ENCODE data around the gene AK9.

The AK9 gene

DNA sequence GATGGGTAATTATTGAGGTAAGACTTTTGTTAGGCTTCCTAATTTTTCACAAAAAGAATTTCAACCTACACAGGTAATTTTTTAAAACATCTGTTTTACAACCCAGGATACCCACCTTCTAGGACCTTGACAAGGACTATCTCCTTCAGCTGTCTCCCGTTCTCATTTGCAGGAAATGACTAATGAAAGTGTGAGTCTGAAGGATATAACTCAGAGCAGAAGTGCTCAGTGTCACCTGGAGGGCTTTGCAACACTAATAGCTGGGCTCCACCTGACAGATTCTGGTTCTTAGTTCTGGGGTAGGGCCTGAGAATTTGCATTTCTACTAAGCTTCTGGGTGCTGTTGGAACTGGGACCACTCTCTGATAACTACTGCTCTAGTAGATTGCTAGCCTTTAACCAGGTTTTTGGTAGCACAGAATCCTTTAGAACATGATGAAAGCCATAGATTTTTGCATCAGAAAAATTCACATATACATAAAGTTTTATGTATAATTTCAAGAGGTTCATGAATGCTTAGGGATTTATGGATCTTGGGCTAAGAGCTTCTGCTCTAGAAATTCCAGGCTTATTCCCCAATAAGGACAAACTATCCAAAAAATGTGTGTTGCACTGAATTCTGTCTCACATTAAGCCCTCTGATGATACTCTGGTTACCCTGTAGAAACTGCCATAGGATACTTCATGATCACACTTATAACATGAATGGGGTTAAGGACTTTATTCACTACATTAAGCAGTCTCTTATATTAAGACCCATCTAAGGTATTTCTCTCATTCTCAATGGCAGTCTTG, 30.3 kb downstream of the AK9 start:
- no peaks in the 10 kb centered on the region for H3K36me3 ChIP-seq (ENCODE audit: insufficient read depth, low read length)
- no peaks in the 10 kb centered on the region for H3K9me3 ChIP-seq (ENCODE audit: low read length)
- no peak overlapping the region for H3K9ac ChIP-seq (ENCODE audit: low read length)
- no peak overlapping the region for H2AFZ ChIP-seq (ENCODE audit: low read length)
- H3K4me1 ChIP-seq (ENCODE audit: insufficient read depth, low read length, severe bottlenecking), result no peaks in the 10 kb centered on the region
- TF ChIP-seq EZH2 (IDR thresholded peaks at IDR 0.05; ENCODE audit: borderline replicate concordance, low read length), result no peak
- TF ChIP-seq, protein P1, sequence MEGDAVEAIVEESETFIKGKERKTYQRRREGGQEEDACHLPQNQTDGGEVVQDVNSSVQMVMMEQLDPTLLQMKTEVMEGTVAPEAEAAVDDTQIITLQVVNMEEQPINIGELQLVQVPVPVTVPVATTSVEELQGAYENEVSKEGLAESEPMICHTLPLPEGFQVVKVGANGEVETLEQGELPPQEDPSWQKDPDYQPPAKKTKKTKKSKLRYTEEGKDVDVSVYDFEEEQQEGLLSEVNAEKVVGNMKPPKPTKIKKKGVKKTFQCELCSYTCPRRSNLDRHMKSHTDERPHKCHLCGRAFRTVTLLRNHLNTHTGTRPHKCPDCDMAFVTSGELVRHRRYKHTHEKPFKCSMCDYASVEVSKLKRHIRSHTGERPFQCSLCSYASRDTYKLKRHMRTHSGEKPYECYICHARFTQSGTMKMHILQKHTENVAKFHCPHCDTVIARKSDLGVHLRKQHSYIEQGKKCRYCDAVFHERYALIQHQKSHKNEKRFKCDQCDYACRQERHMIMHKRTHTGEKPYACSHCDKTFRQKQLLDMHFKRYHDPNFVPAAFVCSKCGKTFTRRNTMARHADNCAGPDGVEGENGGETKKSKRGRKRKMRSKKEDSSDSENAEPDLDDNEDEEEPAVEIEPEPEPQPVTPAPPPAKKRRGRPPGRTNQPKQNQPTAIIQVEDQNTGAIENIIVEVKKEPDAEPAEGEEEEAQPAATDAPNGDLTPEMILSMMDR (IDR thresholded peaks at IDR 0.05; ENCODE audit: low read length), result no peak
- no peaks in the 10 kb centered on the region for H3K27me3 ChIP-seq (ENCODE audit: insufficient read depth, low read length)
- H3F3A ChIP-seq (ENCODE audit: insufficient read depth, low read length), result no peaks in the 10 kb centered on the region
- H3K79me2 ChIP-seq (ENCODE audit: insufficient read depth, low read length), result no peaks in the 10 kb centered on the region
- no peak overlapping the region for H3K4me3 ChIP-seq (ENCODE audit: low read depth, low read length, poor library complexity, severe bottlenecking)
- H3K27ac ChIP-seq (ENCODE audit: low read depth, low read length, poor library complexity, severe bottlenecking), result no peak overlapping the region
- H3K9me2 ChIP-seq (ENCODE audit: low read depth, low read length), result no peaks in the 10 kb centered on the region
- no peak overlapping the region for H3K4me2 ChIP-seq (ENCODE audit: low read length)
- no peaks in the 10 kb centered on the region for H4K20me1 ChIP-seq (ENCODE audit: insufficient read depth, low read length)

DNA sequence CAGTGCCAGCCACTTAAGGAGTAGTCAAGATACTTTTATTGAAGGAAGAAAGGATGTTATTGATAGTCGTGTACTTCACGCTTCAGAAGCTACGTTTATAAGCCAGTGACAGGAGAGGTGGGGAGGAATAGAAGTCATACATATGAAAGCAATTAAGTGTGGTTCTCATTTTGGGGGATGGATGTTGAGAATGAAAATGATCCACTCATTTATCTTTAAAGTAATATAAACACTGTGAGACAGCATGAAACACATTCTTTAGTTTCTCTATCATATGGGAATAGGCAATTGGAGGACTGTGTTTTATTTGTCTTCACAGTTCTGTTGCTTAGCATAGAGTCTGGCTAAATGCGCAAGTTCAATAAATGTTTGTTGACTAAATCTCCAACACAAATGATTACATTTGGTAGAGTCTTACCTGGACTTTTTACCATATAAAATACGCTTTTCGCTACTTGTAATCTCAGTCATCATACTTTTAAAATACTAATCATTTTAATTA, 35.2 kb downstream of the AK9 start:
- no peak overlapping the region for H3K27ac ChIP-seq (ENCODE audit: low read depth, low read length, poor library complexity, severe bottlenecking)
- H3K9me3 ChIP-seq (ENCODE audit: low read length), result no peaks in the 10 kb centered on the region
- no peak overlapping the region for H2AFZ ChIP-seq (ENCODE audit: low read length)
- TF ChIP-seq, protein P1 (IDR thresholded peaks at IDR 0.05; ENCODE audit: low read length), result no peak
- no peak for TF ChIP-seq EZH2 (IDR thresholded peaks at IDR 0.05; ENCODE audit: borderline replicate concordance, low read length)
- H3K27me3 ChIP-seq (ENCODE audit: insufficient read depth, low read length), result no peaks in the 10 kb centered on the region
- no peaks in the 10 kb centered on the region for H3K79me2 ChIP-seq (ENCODE audit: insufficient read depth, low read length)
- H3K9me2 ChIP-seq (ENCODE audit: low read depth, low read length), result no peaks in the 10 kb centered on the region
- no peaks in the 10 kb centered on the region for H4K20me1 ChIP-seq (ENCODE audit: insufficient read depth, low read length)
- no peaks in the 10 kb centered on the region for H3F3A ChIP-seq (ENCODE audit: insufficient read depth, low read length)
- H3K36me3 ChIP-seq (ENCODE audit: insufficient read depth, low read length), result no peaks in the 10 kb centered on the region
- H3K4me2 ChIP-seq (ENCODE audit: low read length), result no peak overlapping the region
- no peak overlapping the region for H3K4me3 ChIP-seq (ENCODE audit: low read depth, low read length, poor library complexity, severe bottlenecking)
- no peaks in the 10 kb centered on the region for H3K4me1 ChIP-seq (ENCODE audit: insufficient read depth, low read length, severe bottlenecking)
- H3K9ac ChIP-seq (ENCODE audit: low read length), result no peak overlapping the region

DNA sequence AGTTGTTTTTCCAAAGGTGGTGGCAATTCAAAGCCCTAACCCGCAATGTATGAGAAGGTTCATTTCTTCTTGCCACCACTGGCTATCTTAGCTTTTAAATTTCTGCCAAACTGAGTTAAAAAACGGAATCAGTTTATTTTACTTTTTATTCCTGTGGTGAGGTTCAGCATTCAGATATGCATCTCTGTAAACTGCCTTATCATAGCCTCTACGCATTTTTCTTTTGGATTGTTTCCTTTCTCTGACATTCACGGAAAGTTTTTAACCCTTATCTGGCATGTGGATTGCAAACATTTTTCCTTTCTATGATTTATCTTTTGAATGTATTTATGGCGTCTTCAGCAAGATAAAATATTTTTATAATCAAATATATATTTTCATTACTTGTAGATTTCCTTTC, 37.7 kb downstream of the AK9 start:
- no peaks in the 10 kb centered on the region for H3K9me3 ChIP-seq (ENCODE audit: low read length)
- no peaks in the 10 kb centered on the region for H3K36me3 ChIP-seq (ENCODE audit: insufficient read depth, low read length)
- H3K4me1 ChIP-seq (ENCODE audit: insufficient read depth, low read length, severe bottlenecking), result no peaks in the 10 kb centered on the region
- H3K4me3 ChIP-seq (ENCODE audit: low read depth, low read length, poor library complexity, severe bottlenecking), result no peak overlapping the region
- no peak overlapping the region for H3K9ac ChIP-seq (ENCODE audit: low read length)
- H3K4me2 ChIP-seq (ENCODE audit: low read length), result no peak overlapping the region
- H3K9me2 ChIP-seq (ENCODE audit: low read depth, low read length), result no peaks in the 10 kb centered on the region
- H3K27me3 ChIP-seq (ENCODE audit: insufficient read depth, low read length), result no peaks in the 10 kb centered on the region
- no peak overlapping the region for H2AFZ ChIP-seq (ENCODE audit: low read length)
- no peaks in the 10 kb centered on the region for H4K20me1 ChIP-seq (ENCODE audit: insufficient read depth, low read length)
- H3F3A ChIP-seq (ENCODE audit: insufficient read depth, low read length), result no peaks in the 10 kb centered on the region
- no peak for TF ChIP-seq EZH2 (IDR thresholded peaks at IDR 0.05; ENCODE audit: borderline replicate concordance, low read length)
- TF ChIP-seq, protein P1 (IDR thresholded peaks at IDR 0.05; ENCODE audit: low read length), result no peak
- no peaks in the 10 kb centered on the region for H3K79me2 ChIP-seq (ENCODE audit: insufficient read depth, low read length)
- H3K27ac ChIP-seq (ENCODE audit: low read depth, low read length, poor library complexity, severe bottlenecking), result no peak overlapping the region
